SK-N-SH treated with all-trans-retinoic acid at 6 μM for 48 hours (cell line): Measurements from ENCODE around the gene ZSCAN12.
"Not testable (repeated sequence)": the region's sequence is repeated elsewhere in the genome, so short reads cannot be mapped to it uniquely, and the experiment has no call there.

Experiments
- ATAC-seq: fragments of 200-7000 bp; cut with Tn5 transposase; 3 replicates; pipeline ENCODE4 v1.9.1; 2020; ENCODE audit warnings: mild to moderate bottlenecking, moderate library complexity
- ARNTL ChIP-seq: fragments of 450-650 bp; formaldehyde crosslinking; IDR thresholded peaks from 2 replicates; pipeline ENCODE4 v1.5.0; 2020; ENCODE audit warnings: low read depth, mild to moderate bottlenecking, moderate library complexity, borderline replicate concordance
- BACH2 ChIP-seq: fragments of 250-450 bp; sonication (Bioruptor Pico); IDR thresholded peaks from 2 replicates; pipeline ENCODE4 v1.9.0; 2021; ENCODE audit warnings: mild to moderate bottlenecking, borderline replicate concordance
- CSDC2 ChIP-seq: fragments of 250-450 bp; sonication (Bioruptor Pico); IDR thresholded peaks from 2 replicates; pipeline ENCODE4 v1.5.0; 2020; ENCODE audit warnings: mild to moderate bottlenecking, moderate library complexity
- ESRRG ChIP-seq: fragments of 250-450 bp; sonication (Bioruptor Pico); IDR thresholded peaks from 2 replicates; pipeline ENCODE4 v1.6.1; 2021; ENCODE audit warnings: mild to moderate bottlenecking
- GLIS3 ChIP-seq: fragments of 250-450 bp; sonication (Bioruptor Pico); IDR thresholded peaks from 2 replicates; pipeline ENCODE4 v1.5.0; 2020; ENCODE audit warnings: mild to moderate bottlenecking, moderate library complexity
- ISL1 ChIP-seq: fragments of 250-450 bp; sonication (Bioruptor Pico); IDR thresholded peaks from 2 replicates; pipeline ENCODE4 v2.1.2; 2022; ENCODE audit warnings: mild to moderate bottlenecking, moderate library complexity
- OSR1 ChIP-seq: fragments of 250-450 bp; sonication (Bioruptor Pico); IDR thresholded peaks from 2 replicates; pipeline ENCODE4 v1.8.0; 2022; ENCODE audit warnings: moderate library complexity, mild to moderate bottlenecking, inconsistent platforms
- PPARA ChIP-seq: fragments of 250-450 bp; sonication (Bioruptor Pico); IDR thresholded peaks from 2 replicates; pipeline ENCODE4 v1.5.0; 2020; ENCODE audit warnings: mild to moderate bottlenecking, borderline replicate concordance
- RARB ChIP-seq: fragments of 250-450 bp; sonication (Bioruptor Pico); IDR thresholded peaks from 2 replicates; pipeline ENCODE4 v1.8.0; 2021; ENCODE audit warnings: mild to moderate bottlenecking, moderate library complexity
- SNAI2 ChIP-seq: fragments of 250-450 bp; sonication (Bioruptor Pico); IDR thresholded peaks from 2 replicates; pipeline ENCODE4 v1.5.0; 2020; ENCODE audit warnings: mild to moderate bottlenecking, moderate library complexity
- TCF4 ChIP-seq: fragments of 250-450 bp; sonication (Bioruptor Pico); IDR thresholded peaks from 2 replicates; pipeline ENCODE4 v1.8.0; 2021; ENCODE audit warnings: mild to moderate bottlenecking, moderate library complexity, borderline replicate concordance
- TOX ChIP-seq: fragments of 250-450 bp; sonication (Bioruptor Pico); IDR thresholded peaks from 2 replicates; pipeline ENCODE4 v1.8.0; 2021; ENCODE audit warnings: mild to moderate bottlenecking, moderate library complexity, borderline replicate concordance
- ZC3H10 ChIP-seq: fragments of 250-450 bp; sonication (Bioruptor Pico); IDR thresholded peaks from 2 replicates; pipeline ENCODE4 v1.5.1; 2021; ENCODE audit warnings: mild to moderate bottlenecking, moderate library complexity
- ZFP3 ChIP-seq: fragments of 250-450 bp; sonication (Bioruptor Pico); IDR thresholded peaks from 2 replicates; pipeline ENCODE4 v1.5.0; 2020; ENCODE audit warnings: mild to moderate bottlenecking, moderate library complexity
- ZFP30 ChIP-seq: fragments of 450-650 bp; formaldehyde crosslinking; IDR thresholded peaks from 2 replicates; pipeline ENCODE4 v1.5.0; 2022; ENCODE audit warnings: mild to moderate bottlenecking, moderate library complexity
- ZNF565 ChIP-seq: fragments of 450-650 bp; formaldehyde crosslinking; conservative IDR thresholded peaks from 2 replicates; pipeline ENCODE4 v1.5.0; 2020; ENCODE audit warnings: low read depth, mild to moderate bottlenecking, moderate library complexity
- ZNF70 ChIP-seq: fragments of 450-650 bp; formaldehyde crosslinking; IDR thresholded peaks from 2 replicates; pipeline ENCODE4 v1.5.0; 2020; ENCODE audit warnings: mild to moderate bottlenecking, moderate library complexity
- ZNF8 ChIP-seq: fragments of 450-650 bp; formaldehyde crosslinking; IDR thresholded peaks from 2 replicates; pipeline ENCODE4 v1.5.0; 2020; ENCODE audit warnings: mild to moderate bottlenecking, moderate library complexity
- TF ChIP-seq, protein P1 (sequence below): fragments of 250-450 bp; sonication (Bioruptor Pico); IDR thresholded peaks from 2 replicates; pipeline ENCODE4 v1.5.1; 2021; ENCODE audit warnings: mild to moderate bottlenecking, moderate library complexity
- TF ChIP-seq, protein P2 (sequence below): fragments of 250-450 bp; sonication (Bioruptor Pico); IDR thresholded peaks from 2 replicates; pipeline ENCODE4 v1.8.0; 2020; ENCODE audit warnings: mild to moderate bottlenecking, moderate library complexity, borderline replicate concordance
- TF ChIP-seq, protein P3 (sequence below): fragments of 250-450 bp; sonication (Bioruptor Pico); IDR thresholded peaks from 2 replicates; pipeline ENCODE4 v1.5.0; 2020; ENCODE audit warnings: mild to moderate bottlenecking, moderate library complexity

ZSCAN12 gene

DNA sequence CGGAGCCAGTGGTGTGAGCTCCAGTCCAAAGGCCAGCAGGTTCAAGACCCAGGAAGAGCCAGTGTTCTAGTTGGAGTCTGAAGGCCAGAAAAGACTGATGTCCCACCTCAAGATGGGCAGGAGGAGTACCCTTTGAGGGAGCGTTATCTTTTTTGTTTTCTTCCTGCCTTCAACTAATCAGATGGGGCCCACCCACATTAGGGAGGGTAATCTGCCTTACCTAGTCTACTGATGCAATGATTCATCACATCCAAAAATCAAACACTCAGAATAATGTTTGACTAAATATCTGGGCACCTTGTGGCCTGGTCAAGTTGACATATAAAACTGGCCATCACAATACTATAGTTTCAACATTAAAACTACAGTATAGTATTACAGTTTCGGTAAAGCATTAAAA, 30.1 kb downstream of the ZSCAN12 start:
- no peak for TF ChIP-seq ARNTL (CRISPR knock-in tag)
- no peak for TF ChIP-seq PPARA (CRISPR knock-in tag)
- TF ChIP-seq TOX (CRISPR knock-in tag) = no peak
- TF ChIP-seq SNAI2 (CRISPR knock-in tag) = no peak
- no peak for TF ChIP-seq ZNF565 (CRISPR knock-in tag)
- TF ChIP-seq, protein P1, sequence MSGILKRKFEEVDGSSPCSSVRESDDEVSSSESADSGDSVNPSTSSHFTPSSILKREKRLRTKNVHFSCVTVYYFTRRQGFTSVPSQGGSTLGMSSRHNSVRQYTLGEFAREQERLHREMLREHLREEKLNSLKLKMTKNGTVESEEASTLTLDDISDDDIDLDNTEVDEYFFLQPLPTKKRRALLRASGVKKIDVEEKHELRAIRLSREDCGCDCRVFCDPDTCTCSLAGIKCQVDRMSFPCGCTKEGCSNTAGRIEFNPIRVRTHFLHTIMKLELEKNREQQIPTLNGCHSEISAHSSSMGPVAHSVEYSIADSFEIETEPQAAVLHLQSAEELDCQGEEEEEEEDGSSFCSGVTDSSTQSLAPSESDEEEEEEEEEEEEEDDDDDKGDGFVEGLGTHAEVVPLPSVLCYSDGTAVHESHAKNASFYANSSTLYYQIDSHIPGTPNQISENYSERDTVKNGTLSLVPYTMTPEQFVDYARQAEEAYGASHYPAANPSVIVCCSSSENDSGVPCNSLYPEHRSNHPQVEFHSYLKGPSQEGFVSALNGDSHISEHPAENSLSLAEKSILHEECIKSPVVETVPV (CRISPR knock-in tag) = no peak
- no peak for TF ChIP-seq TCF4 (CRISPR knock-in tag)
- TF ChIP-seq, protein P2, sequence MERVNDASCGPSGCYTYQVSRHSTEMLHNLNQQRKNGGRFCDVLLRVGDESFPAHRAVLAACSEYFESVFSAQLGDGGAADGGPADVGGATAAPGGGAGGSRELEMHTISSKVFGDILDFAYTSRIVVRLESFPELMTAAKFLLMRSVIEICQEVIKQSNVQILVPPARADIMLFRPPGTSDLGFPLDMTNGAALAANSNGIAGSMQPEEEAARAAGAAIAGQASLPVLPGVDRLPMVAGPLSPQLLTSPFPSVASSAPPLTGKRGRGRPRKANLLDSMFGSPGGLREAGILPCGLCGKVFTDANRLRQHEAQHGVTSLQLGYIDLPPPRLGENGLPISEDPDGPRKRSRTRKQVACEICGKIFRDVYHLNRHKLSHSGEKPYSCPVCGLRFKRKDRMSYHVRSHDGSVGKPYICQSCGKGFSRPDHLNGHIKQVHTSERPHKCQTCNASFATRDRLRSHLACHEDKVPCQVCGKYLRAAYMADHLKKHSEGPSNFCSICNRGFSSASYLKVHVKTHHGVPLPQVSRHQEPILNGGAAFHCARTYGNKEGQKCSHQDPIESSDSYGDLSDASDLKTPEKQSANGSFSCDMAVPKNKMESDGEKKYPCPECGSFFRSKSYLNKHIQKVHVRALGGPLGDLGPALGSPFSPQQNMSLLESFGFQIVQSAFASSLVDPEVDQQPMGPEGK (CRISPR knock-in tag) = no peak
- no peak for TF ChIP-seq ZNF8 (CRISPR knock-in tag)
- no peak for ATAC-seq

DNA sequence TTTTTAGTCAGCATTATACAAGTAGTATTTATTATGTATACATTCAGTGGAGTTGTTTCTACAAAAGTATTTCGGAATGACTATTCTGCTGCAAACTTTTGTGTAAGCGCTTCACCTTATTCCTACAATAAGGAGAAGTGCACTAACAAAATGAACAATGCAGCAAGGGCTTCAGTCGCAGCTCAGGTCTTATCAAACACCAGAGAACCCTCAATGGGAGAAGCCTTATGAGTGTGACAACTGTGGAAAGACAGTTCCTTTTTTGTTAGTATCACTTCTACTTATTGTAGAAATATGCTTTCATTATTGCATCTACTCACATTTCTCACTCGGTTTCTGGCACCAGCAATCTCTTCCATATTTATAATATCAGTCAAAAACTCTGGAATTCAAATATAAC, 31.0 kb downstream of the ZSCAN12 start:
- TF ChIP-seq TOX (CRISPR knock-in tag) (no peak), GLIS3 (CRISPR knock-in tag) (no peak), OSR1 (CRISPR knock-in tag) (no peak), ZNF70 (CRISPR knock-in tag) (no peak), RARB (CRISPR knock-in tag) (no peak), SNAI2 (CRISPR knock-in tag) (no peak), ZNF565 (CRISPR knock-in tag) (no peak), ESRRG (no peak), ARNTL (CRISPR knock-in tag) (no peak), PPARA (CRISPR knock-in tag) (no peak), ZNF8 (CRISPR knock-in tag) (no peak), ZFP30 (CRISPR knock-in tag) (no peak), ZFP3 (no peak)
- TF ChIP-seq, protein P1 (CRISPR knock-in tag) = no peak
- TF ChIP-seq, protein P3, sequence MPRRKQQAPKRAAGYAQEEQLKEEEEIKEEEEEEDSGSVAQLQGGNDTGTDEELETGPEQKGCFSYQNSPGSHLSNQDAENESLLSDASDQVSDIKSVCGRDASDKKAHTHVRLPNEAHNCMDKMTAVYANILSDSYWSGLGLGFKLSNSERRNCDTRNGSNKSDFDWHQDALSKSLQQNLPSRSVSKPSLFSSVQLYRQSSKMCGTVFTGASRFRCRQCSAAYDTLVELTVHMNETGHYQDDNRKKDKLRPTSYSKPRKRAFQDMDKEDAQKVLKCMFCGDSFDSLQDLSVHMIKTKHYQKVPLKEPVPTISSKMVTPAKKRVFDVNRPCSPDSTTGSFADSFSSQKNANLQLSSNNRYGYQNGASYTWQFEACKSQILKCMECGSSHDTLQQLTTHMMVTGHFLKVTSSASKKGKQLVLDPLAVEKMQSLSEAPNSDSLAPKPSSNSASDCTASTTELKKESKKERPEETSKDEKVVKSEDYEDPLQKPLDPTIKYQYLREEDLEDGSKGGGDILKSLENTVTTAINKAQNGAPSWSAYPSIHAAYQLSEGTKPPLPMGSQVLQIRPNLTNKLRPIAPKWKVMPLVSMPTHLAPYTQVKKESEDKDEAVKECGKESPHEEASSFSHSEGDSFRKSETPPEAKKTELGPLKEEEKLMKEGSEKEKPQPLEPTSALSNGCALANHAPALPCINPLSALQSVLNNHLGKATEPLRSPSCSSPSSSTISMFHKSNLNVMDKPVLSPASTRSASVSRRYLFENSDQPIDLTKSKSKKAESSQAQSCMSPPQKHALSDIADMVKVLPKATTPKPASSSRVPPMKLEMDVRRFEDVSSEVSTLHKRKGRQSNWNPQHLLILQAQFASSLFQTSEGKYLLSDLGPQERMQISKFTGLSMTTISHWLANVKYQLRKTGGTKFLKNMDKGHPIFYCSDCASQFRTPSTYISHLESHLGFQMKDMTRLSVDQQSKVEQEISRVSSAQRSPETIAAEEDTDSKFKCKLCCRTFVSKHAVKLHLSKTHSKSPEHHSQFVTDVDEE (CRISPR knock-in tag) = no peak
- TF ChIP-seq, protein P2 (CRISPR knock-in tag) = no peak
- no peak for ATAC-seq

DNA sequence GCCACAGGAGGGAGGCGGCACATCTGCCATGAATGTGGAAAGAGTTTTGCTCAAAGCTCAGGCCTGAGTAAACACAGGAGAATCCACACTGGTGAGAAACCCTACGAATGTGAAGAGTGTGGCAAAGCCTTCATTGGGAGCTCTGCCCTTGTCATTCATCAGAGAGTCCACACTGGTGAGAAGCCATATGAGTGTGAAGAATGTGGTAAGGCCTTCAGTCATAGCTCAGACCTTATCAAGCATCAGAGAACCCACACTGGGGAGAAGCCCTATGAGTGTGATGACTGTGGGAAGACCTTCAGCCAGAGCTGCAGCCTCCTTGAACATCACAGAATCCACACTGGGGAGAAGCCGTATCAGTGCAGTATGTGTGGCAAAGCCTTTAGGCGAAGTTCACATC, 34.0 kb downstream of the ZSCAN12 start:
- ATAC-seq = not testable (repeated sequence)

DNA sequence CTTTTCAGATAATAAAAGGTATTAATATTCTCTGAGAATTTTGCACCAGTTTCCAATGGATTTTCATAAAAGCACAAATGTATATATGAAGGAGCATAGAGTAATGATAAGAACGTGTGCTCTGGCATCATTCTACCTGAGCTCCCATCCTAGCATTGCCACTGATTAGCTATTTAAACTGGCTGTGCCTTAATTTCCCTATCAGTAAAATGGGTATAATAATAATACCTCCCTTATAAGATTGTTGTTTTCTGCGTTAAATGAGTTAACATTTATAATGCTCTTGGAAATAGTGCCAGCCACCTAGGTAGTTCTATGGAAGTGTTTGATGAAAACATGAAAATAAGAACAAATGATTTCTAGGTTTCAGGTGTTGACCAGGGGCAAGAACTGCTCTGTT, 38.6 kb downstream of the ZSCAN12 start:
- TF ChIP-seq GLIS3 (CRISPR knock-in tag) (no peak), ESRRG (no peak), ZC3H10 (CRISPR knock-in tag) (no peak), CSDC2 (CRISPR knock-in tag) (no peak), OSR1 (CRISPR knock-in tag) (no peak), PPARA (CRISPR knock-in tag) (no peak), TOX (CRISPR knock-in tag) (no peak), RARB (CRISPR knock-in tag) (no peak), ISL1 (CRISPR knock-in tag) (no peak), BACH2 (CRISPR knock-in tag) (no peak)
- TF ChIP-seq, protein P1 (CRISPR knock-in tag) = no peak
- no peak for ATAC-seq

DNA sequence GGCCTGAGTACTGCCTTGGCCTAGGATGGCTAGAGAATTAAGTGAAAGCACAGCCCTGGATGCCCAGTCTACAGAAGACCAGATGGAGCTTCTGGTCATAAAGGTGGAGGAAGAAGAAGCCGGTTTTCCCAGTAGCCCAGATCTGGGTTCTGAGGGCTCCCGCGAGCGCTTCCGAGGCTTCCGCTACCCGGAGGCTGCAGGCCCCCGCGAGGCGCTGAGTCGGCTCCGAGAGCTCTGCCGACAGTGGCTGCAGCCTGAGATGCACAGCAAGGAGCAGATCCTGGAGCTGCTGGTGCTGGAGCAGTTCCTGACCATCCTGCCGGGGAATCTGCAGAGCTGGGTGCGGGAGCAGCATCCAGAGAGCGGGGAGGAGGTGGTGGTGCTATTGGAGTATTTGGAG, 40.0 kb downstream of the ZSCAN12 start:
- ATAC-seq = not testable (repeated sequence)
